HG03097 (cell line): Measurements from ENCODE around the gene GPD2.
"Not testable (repeated sequence)": the region's sequence is repeated elsewhere in the genome, so short reads cannot be mapped to it uniquely, and the experiment has no call there.

Experiments
- ATAC-seq: cut with Tn5 transposase; IDR thresholded peaks from one replicate; pipeline ENCODE4 v1.9.1; 2021; ENCODE audit not compliant: unreplicated experiment, low FRiP score

The GPD2 gene

GRCh38 chr2:156580501-156580900 lies 144.3 kb downstream of the GPD2 start:
- no peak for ATAC-seq

GRCh38 chr2:156581280-156581679 lies 145.1 kb downstream of the GPD2 start:
- no peak for ATAC-seq

- no peak for ATAC-seq
These were observed 149.3 kb downstream of the GPD2 start for GRCh38 chr2:156585457-156585856.

GRCh38 chr2:156586621-156587020 lies 150.4 kb downstream of the GPD2 start:
- ATAC-seq: no peak

- ATAC-seq: no peak
These were observed 153.4 kb downstream of the GPD2 start for GRCh38 chr2:156589381-156590079.

- ATAC-seq: no peak
These were observed 154.0 kb downstream of the GPD2 start for GRCh38 chr2:156590085-156590739.

GRCh38 chr2:156592809-156593593 lies 156.8 kb downstream of the GPD2 start:
- ATAC-seq: no peak

GRCh38 chr2:156593594-156593921 lies 157.4 kb downstream of the GPD2 start:
- no peak for ATAC-seq

GRCh38 chr2:156598563-156598962 lies 162.4 kb downstream of the GPD2 start:
- ATAC-seq: no peak

- no peak for ATAC-seq
These were observed 164.0 kb downstream of the GPD2 start for GRCh38 chr2:156600196-156600595.

GRCh38 chr2:156601855-156602551 lies 165.8 kb downstream of the GPD2 start:
- no peak for ATAC-seq

GRCh38 chr2:156602552-156602933 lies 166.4 kb downstream of the GPD2 start:
- ATAC-seq: no peak

- ATAC-seq: no peak
These were observed 179.7 kb downstream of the GPD2 start for GRCh38 chr2:156615836-156616322.

- ATAC-seq: not testable (repeated sequence)
These were observed 181.9 kb downstream of the GPD2 start for GRCh38 chr2:156618071-156618470.

GRCh38 chr2:156619021-156619539 lies 182.9 kb downstream of the GPD2 start:
- ATAC-seq: no peak

- ATAC-seq: no peak
These were observed 186.3 kb downstream of the GPD2 start for GRCh38 chr2:156622491-156622890.

GRCh38 chr2:156625360-156626170 lies 189.4 kb downstream of the GPD2 start:
- ATAC-seq: no peak

- ATAC-seq: no peak
These were observed 190.8 kb downstream of the GPD2 start for GRCh38 chr2:156626931-156627330.

- ATAC-seq: no peak
These were observed 194.6 kb downstream of the GPD2 start for GRCh38 chr2:156630579-156631337.
